ENCODE data around the gene PYY. TPM values are rescaled to one million over a fixed set of nuclear protein-coding genes. Genes with fewer than 3 reads are reported as not detected.
"Not testable (repeated sequence)": the region's sequence is repeated elsewhere in the genome, so short reads cannot be mapped to it uniquely, and the experiment has no call there.

PYY gene
- polyA plus RNA-seq, 3 donors: not detected

DNA sequence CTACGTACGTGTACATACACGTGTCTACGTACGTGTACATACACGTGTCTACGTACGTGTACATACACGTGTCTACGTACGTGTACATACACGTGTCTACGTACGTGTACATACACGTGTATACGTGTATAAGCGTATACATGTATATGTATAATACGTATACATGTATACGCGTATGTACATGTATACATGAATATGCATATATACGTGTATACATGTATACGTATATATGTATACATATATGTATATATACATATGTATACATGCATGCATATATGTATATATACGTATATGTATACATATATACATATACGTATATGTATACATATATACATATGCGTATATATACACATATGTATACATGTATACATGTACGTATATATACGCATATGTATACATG, 22.2 kb upstream of the PYY start:
- no peaks in the 10 kb centered on the region for H3K4me1 Mint-ChIP-seq
- Histone ChIP-seq H3K4me3 (replicated peaks in 1 of 3; ENCODE audit: low read depth in 2 of 3, low read length in 3 of 3) (no peak overlapping the region), H3K79me2 (ENCODE audit: insufficient read depth, low read length) (no peaks in the 10 kb centered on the region), H3K27me3 (ENCODE audit: control insufficient read depth in 2 of 2, insufficient read depth in 2 of 2, low read length in 2 of 2) (peaks cover 3 to 5% of the 10 kb centered on the region in 2 donors), H3K4me2 (replicated peaks; ENCODE audit: extremely low read depth, low read length, poor library complexity, severe bottlenecking) (no peak overlapping the region), H3K4me1 (ENCODE audit: control insufficient read depth in 1 of 2, insufficient read depth in 2 of 2, low read length in 2 of 2) (no peaks in the 10 kb centered on the region), H4K20me1 (ENCODE audit: insufficient read depth, low read length) (no peaks in the 10 kb centered on the region), H3K36me3 (replicated peaks in 1 of 2; ENCODE audit: control insufficient read depth in 1 of 2, insufficient read depth in 2 of 2, low read length in 2 of 2) (no peaks in the 10 kb centered on the region), H3K27ac (ENCODE audit: low read depth in 1 of 2, low read length in 2 of 2) (no peak overlapping the region), H2AFZ (ENCODE audit: insufficient read depth, low read depth, low read length, poor library complexity, severe bottlenecking) (no peak overlapping the region), H3K9ac (ENCODE audit: insufficient read depth, low read length, poor library complexity, severe bottlenecking) (no peak overlapping the region), H3K9me3 (replicated peaks in 1 of 2; ENCODE audit: control insufficient read depth in 1 of 2, insufficient read depth in 1 of 2, low read length in 2 of 2) (no peaks in the 10 kb centered on the region)
- intact Hi-C loops (cut with micrococcal nuclease): no loop called here
- H3K4me3 Mint-ChIP-seq: no peak overlapping the region
- DNase-seq: no peak
- H3K27me3 Mint-ChIP-seq (ENCODE audit: low read depth in 3 of 3): peaks cover 17 to 37% (median 29%) of the 10 kb centered on the region in 3 donors
- TF ChIP-seq, protein P1, sequence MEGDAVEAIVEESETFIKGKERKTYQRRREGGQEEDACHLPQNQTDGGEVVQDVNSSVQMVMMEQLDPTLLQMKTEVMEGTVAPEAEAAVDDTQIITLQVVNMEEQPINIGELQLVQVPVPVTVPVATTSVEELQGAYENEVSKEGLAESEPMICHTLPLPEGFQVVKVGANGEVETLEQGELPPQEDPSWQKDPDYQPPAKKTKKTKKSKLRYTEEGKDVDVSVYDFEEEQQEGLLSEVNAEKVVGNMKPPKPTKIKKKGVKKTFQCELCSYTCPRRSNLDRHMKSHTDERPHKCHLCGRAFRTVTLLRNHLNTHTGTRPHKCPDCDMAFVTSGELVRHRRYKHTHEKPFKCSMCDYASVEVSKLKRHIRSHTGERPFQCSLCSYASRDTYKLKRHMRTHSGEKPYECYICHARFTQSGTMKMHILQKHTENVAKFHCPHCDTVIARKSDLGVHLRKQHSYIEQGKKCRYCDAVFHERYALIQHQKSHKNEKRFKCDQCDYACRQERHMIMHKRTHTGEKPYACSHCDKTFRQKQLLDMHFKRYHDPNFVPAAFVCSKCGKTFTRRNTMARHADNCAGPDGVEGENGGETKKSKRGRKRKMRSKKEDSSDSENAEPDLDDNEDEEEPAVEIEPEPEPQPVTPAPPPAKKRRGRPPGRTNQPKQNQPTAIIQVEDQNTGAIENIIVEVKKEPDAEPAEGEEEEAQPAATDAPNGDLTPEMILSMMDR (IDR thresholded peaks at IDR 0.05): no peak
- no CpG with 5 or more reads among the region's 27 CpGs for WGBS (ENCODE audit: insufficient coverage)
- H3K27ac Mint-ChIP-seq: no peak overlapping the region
- H3K9me3 Mint-ChIP-seq: no peaks in the 10 kb centered on the region
- H3K36me3 Mint-ChIP-seq: no peaks in the 10 kb centered on the region

- Histone ChIP-seq H2AFZ (ENCODE audit: insufficient read depth, low read depth, low read length, poor library complexity, severe bottlenecking) (no peak overlapping the region), H3K4me1 (ENCODE audit: control insufficient read depth in 1 of 2, insufficient read depth in 2 of 2, low read length in 2 of 2) (no peaks in the 10 kb centered on the region), H3K9me3 (replicated peaks in 1 of 2; ENCODE audit: control insufficient read depth in 1 of 2, insufficient read depth in 1 of 2, low read length in 2 of 2) (no peaks in the 10 kb centered on the region), H4K20me1 (ENCODE audit: insufficient read depth, low read length) (no peaks in the 10 kb centered on the region), H3K79me2 (ENCODE audit: insufficient read depth, low read length) (no peaks in the 10 kb centered on the region), H3K27ac (ENCODE audit: low read depth in 1 of 2, low read length in 2 of 2) (no peak overlapping the region), H3K4me3 (replicated peaks in 1 of 3; ENCODE audit: low read depth in 2 of 3, low read length in 3 of 3) (no peak overlapping the region), H3K27me3 (ENCODE audit: control insufficient read depth in 2 of 2, insufficient read depth in 2 of 2, low read length in 2 of 2) (peaks cover 2 to 4% of the 10 kb centered on the region in 2 donors), H3K4me2 (replicated peaks; ENCODE audit: extremely low read depth, low read length, poor library complexity, severe bottlenecking) (no peak overlapping the region), H3K9ac (ENCODE audit: insufficient read depth, low read length, poor library complexity, severe bottlenecking) (no peak overlapping the region), H3K36me3 (replicated peaks in 1 of 2; ENCODE audit: control insufficient read depth in 1 of 2, insufficient read depth in 2 of 2, low read length in 2 of 2) (no peaks in the 10 kb centered on the region)
- 80% methylated on average over 2 of the region's 14 CpGs for WGBS (ENCODE audit: insufficient coverage)
- no peak for DNase-seq
- no peak overlapping the region for H3K27ac Mint-ChIP-seq
- peaks cover 14 to 31% (median 23%) of the 10 kb centered on the region in 3 donors for H3K27me3 Mint-ChIP-seq (ENCODE audit: low read depth in 3 of 3)
- TF ChIP-seq, protein P1 (IDR thresholded peaks at IDR 0.05): no peak
- H3K4me3 Mint-ChIP-seq: no peak overlapping the region
- H3K9me3 Mint-ChIP-seq: no peaks in the 10 kb centered on the region
- H3K4me1 Mint-ChIP-seq: no peaks in the 10 kb centered on the region
- no peaks in the 10 kb centered on the region for H3K36me3 Mint-ChIP-seq
- intact Hi-C loops (cut with micrococcal nuclease): no loop called here
Observed at GRCh38 chr17:43974382-43975266, 20.9 kb upstream of the PYY start.

DNA sequence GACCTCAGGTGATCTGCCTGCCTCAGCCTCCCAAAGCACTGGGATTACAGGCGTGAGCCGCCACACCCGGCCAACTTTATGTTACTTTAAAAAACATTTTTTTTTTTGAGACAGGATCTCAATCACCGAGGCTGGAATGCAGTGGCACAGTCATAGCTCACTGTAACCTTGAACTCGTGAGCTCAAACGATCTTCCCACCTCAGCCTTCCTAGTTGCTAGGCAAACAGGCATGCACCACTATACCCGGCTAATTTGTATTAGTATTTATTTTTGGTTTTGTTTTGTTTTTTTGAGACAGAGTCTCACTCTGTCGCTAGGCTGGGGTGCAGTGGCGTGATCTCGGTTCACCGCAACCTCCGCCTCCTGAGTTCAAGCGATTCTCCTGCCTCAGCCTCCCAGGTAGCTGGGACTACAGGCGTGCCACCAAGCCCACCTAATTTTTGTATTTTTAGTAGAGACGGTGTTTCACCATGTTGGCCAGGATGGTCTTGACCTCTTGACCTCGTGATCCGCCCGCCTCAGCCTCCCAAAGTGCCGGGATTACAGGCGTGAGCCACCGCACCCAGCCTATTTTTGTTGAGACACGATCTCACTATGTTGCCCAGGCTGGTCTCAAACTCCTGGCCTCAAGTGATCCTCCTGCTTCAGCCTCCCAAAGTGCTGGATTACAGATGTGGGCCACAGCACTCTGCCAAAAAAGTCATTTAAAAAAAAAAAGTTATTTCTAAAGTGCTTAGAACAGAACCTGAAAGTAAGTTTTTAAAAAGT, 18.9 kb upstream of the PYY start:
- H3K27me3 ChIP-seq (ENCODE audit: control insufficient read depth in 2 of 2, insufficient read depth in 2 of 2, low read length in 2 of 2); H3K27ac Mint-ChIP-seq; H3K4me1 ChIP-seq (ENCODE audit: control insufficient read depth in 1 of 2, insufficient read depth in 2 of 2, low read length in 2 of 2); H4K20me1 ChIP-seq (ENCODE audit: insufficient read depth, low read length); H3K9me3 Mint-ChIP-seq; DNase-seq; H3K36me3 ChIP-seq (replicated peaks in 1 of 2; ENCODE audit: control insufficient read depth in 1 of 2, insufficient read depth in 2 of 2, low read length in 2 of 2); H2AFZ ChIP-seq (ENCODE audit: insufficient read depth, low read depth, low read length, poor library complexity, severe bottlenecking); H3K9ac ChIP-seq (ENCODE audit: insufficient read depth, low read length, poor library complexity, severe bottlenecking); H3K4me3 Mint-ChIP-seq; H3K79me2 ChIP-seq (ENCODE audit: insufficient read depth, low read length); H3K4me1 Mint-ChIP-seq; H3K4me2 ChIP-seq (replicated peaks; ENCODE audit: extremely low read depth, low read length, poor library complexity, severe bottlenecking); H3K4me3 ChIP-seq (replicated peaks in 1 of 3; ENCODE audit: low read depth in 2 of 3, low read length in 3 of 3); H3K27ac ChIP-seq (ENCODE audit: low read depth in 1 of 2, low read length in 2 of 2); H3K9me3 ChIP-seq (replicated peaks in 1 of 2; ENCODE audit: control insufficient read depth in 1 of 2, insufficient read depth in 1 of 2, low read length in 2 of 2); H3K36me3 Mint-ChIP-seq; intact Hi-C loops (cut with micrococcal nuclease): not testable (repeated sequence)
- peaks cover 7 to 24% (median 21%) of the 10 kb centered on the region in 3 donors for H3K27me3 Mint-ChIP-seq (ENCODE audit: low read depth in 3 of 3)
- over 99% methylated on average over 16 of the region's 22 CpGs for WGBS (ENCODE audit: insufficient coverage)
